ENCODE results near the gene CTXN2. TPM values are rescaled to one million over a fixed set of nuclear protein-coding genes. Genes with fewer than 3 reads are reported as not detected.

The CTXN2 gene
- total and polyA plus RNA-seq, 10 of the 15 experiments (the other 5 are each of a cell fraction or from before 2014, with no cell fraction given): 0.01 to 0.09 TPM; not detected in 8

- in situ Hi-C loops (cut with MboI): no loop called here
- ChIA-PET RAD21 (ENCODE audit: unreplicated experiment) (no interaction called here), SMC1A (ENCODE audit: uncharacterized antibody, unreplicated experiment) (no interaction called here), CTCF (no interaction called here), POLR2A (no interaction called here)
- Histone ChIP-seq H3K9me3 (replicated peaks; ENCODE audit: control insufficient read depth, insufficient read depth, low read length) (no peaks in the 10 kb centered on the region), H3K27ac (ENCODE audit: control insufficient read depth, insufficient read depth) (no peak overlapping the region), H3K9ac (ENCODE audit: control insufficient read depth, insufficient read depth, low read length) (no peak overlapping the region), H4K20me1 (ENCODE audit: control insufficient read depth, insufficient read depth) (no peaks in the 10 kb centered on the region), H3K4me1 (ENCODE audit: control insufficient read depth, insufficient read depth, low read length) (no peaks in the 10 kb centered on the region), H3K27me3 (replicated peaks in 1 of 2; ENCODE audit: control insufficient read depth in 2 of 2, insufficient read depth in 2 of 2, low read length in 1 of 2) (no peaks in the 10 kb centered on the region; a peak in 1 of 4 replicates), H3K4me2 (ENCODE audit: control insufficient read depth, insufficient read depth) (no peak overlapping the region), H3K79me2 (ENCODE audit: control insufficient read depth, insufficient read depth, low read length) (no peaks in the 10 kb centered on the region), H3K4me3 (no peak overlapping the region), H2AFZ (ENCODE audit: control insufficient read depth, low read depth, low read length) (no peak overlapping the region), H3K36me3 (ENCODE audit: control insufficient read depth in 2 of 2, insufficient read depth in 2 of 2, low read length in 1 of 2) (no peaks in the 10 kb centered on the region)
- DNase-seq (ENCODE audit: low read depth, low spot score): no peak
- no peak for TF ChIP-seq IKZF1 (conservative IDR thresholded peaks at IDR 0.05)
- intact Hi-C loops (cut with micrococcal nuclease; ENCODE audit: unreplicated experiment): no loop called here
- no TSS peak for BruUV-seq (replicated peaks)
- WGBS (ENCODE audit: insufficient coverage, insufficient replicate concordance, low lambda C conversion rate, missing lambda C conversion rate): 36% methylated on average over 4 of the region's 4 CpGs
- no peak for FAIRE-seq
- no peak for ATAC-seq
Observed at GRCh38 chr15:48242535-48242934, 51.1 kb downstream of the CTXN2 start.

GRCh38 chr15:48244921-48245320 is 53.5 kb downstream of the CTXN2 start:
- H2AFZ ChIP-seq (ENCODE audit: control insufficient read depth, low read depth, low read length): no peak overlapping the region
- POLR2A ChIA-PET: no interaction called here
- SMC1A ChIA-PET (ENCODE audit: uncharacterized antibody, unreplicated experiment): no interaction called here
- H3K9me3 ChIP-seq (replicated peaks; ENCODE audit: control insufficient read depth, insufficient read depth, low read length): no peaks in the 10 kb centered on the region
- in situ Hi-C loops (cut with MboI) (no loop called here), intact Hi-C loops (cut with micrococcal nuclease; ENCODE audit: unreplicated experiment) (no loop called here)
- H3K79me2 ChIP-seq (ENCODE audit: control insufficient read depth, insufficient read depth, low read length): no peaks in the 10 kb centered on the region
- H3K27me3 ChIP-seq (replicated peaks in 1 of 2; ENCODE audit: control insufficient read depth in 2 of 2, insufficient read depth in 2 of 2, low read length in 1 of 2): no peaks in the 10 kb centered on the region; a peak in 2 of 4 replicates
- RAD21 ChIA-PET (ENCODE audit: unreplicated experiment): no interaction called here
- no peaks in the 10 kb centered on the region for H3K4me1 ChIP-seq (ENCODE audit: control insufficient read depth, insufficient read depth, low read length)
- FAIRE-seq (no peak), ATAC-seq (no peak), DNase-seq (ENCODE audit: low read depth, low spot score) (no peak)
- TF ChIP-seq MEF2A (IDR thresholded peaks at IDR 0.05; ENCODE audit: insufficient read depth, low read depth, low read length) (no peak), ZNF217 (IDR thresholded peaks at IDR 0.05) (no peak), CREB1 (IDR thresholded peaks at IDR 0.05; ENCODE audit: low read depth) (no peak), BCL3 (IDR thresholded peaks at IDR 0.05; ENCODE audit: borderline replicate concordance, insufficient read depth, low read depth, low read length, poor library complexity, severe bottlenecking) (no peak)
- H3K4me3 ChIP-seq: no peak overlapping the region
- no peak overlapping the region for H3K4me2 ChIP-seq (ENCODE audit: control insufficient read depth, insufficient read depth)
- no peak overlapping the region for H3K9ac ChIP-seq (ENCODE audit: control insufficient read depth, insufficient read depth, low read length)
- no peaks in the 10 kb centered on the region for H4K20me1 ChIP-seq (ENCODE audit: control insufficient read depth, insufficient read depth)
- no TSS peak for BruUV-seq (replicated peaks)
- no peaks in the 10 kb centered on the region for H3K36me3 ChIP-seq (ENCODE audit: control insufficient read depth in 2 of 2, insufficient read depth in 2 of 2, low read length in 1 of 2)
- WGBS (ENCODE audit: insufficient coverage, insufficient replicate concordance, low lambda C conversion rate, missing lambda C conversion rate): 4% methylated on average over 1 of the region's 1 CpG
- CTCF ChIA-PET: no interaction called here
- H3K27ac ChIP-seq (ENCODE audit: control insufficient read depth, insufficient read depth): no peak overlapping the region
